GM12875 (cell line): ENCODE results near the gene ZHX3.

Experiments used
- H3K4me3 ChIP-seq: one replicate; pipeline ENCODE4 v1.5.1; 2011; ENCODE audit warnings: low read depth, low read length, control low read depth
- CTCF ChIP-seq: IDR thresholded peaks from 2 replicates; pipeline ENCODE4 v1.5.1; 2011; ENCODE audit warnings: low read depth, mild to moderate bottlenecking, control low read depth, inconsistent platforms, low read length, moderate library complexity, borderline replicate concordance; ENCODE audit not compliant: insufficient read depth

ZHX3 gene

GRCh38 chr20:41187668-41188067 is 129.9 kb downstream of the ZHX3 start:
- TF ChIP-seq CTCF = no peak
- no peak overlapping the region for H3K4me3 ChIP-seq

GRCh38 chr20:41185013-41185757 is 132.3 kb downstream of the ZHX3 start:
- no peak overlapping the region for H3K4me3 ChIP-seq
- no peak for TF ChIP-seq CTCF

GRCh38 chr20:41183831-41184230 is 133.7 kb downstream of the ZHX3 start:
- H3K4me3 ChIP-seq = no peak overlapping the region
- TF ChIP-seq CTCF = no peak

GRCh38 chr20:41183391-41183790 is 134.1 kb downstream of the ZHX3 start:
- no peak overlapping the region for H3K4me3 ChIP-seq
- TF ChIP-seq CTCF = no peak

GRCh38 chr20:41182296-41183212 is 135.0 kb downstream of the ZHX3 start:
- no peak overlapping the region for H3K4me3 ChIP-seq
- TF ChIP-seq CTCF = no peak

- H3K4me3 ChIP-seq = no peak overlapping the region
- TF ChIP-seq CTCF = no peak
Observed at GRCh38 chr20:41181567-41181966, 136.0 kb downstream of the ZHX3 start.
